Measurements from ENCODE around the gene SNTG2.

The SNTG2 gene

GRCh38 chr2:1159013-1159412, 208.4 kb downstream of the SNTG2 start:
- ATAC-seq: no peak
- TF ChIP-seq PPARA (CRISPR knock-in tag; IDR thresholded peaks at IDR 0.05; ENCODE audit: borderline replicate concordance): no peak
- TF ChIP-seq SNAI2 (CRISPR knock-in tag; IDR thresholded peaks at IDR 0.05): no peak
- TF ChIP-seq ZNF70 (CRISPR knock-in tag; IDR thresholded peaks at IDR 0.05): no peak
- no peak for TF ChIP-seq TOX (CRISPR knock-in tag; IDR thresholded peaks at IDR 0.05; ENCODE audit: borderline replicate concordance)
- no peak for TF ChIP-seq ZNF8 (CRISPR knock-in tag; IDR thresholded peaks at IDR 0.05)
- TF ChIP-seq ZFP30 (CRISPR knock-in tag; IDR thresholded peaks at IDR 0.05): no peak
- TF ChIP-seq GLIS3 (CRISPR knock-in tag; IDR thresholded peaks at IDR 0.05): no peak
- no peak for TF ChIP-seq ZFP3 (CRISPR knock-in tag; IDR thresholded peaks at IDR 0.05)
- no peak for TF ChIP-seq ESRRG (CRISPR knock-in tag; IDR thresholded peaks at IDR 0.05)
- TF ChIP-seq ARNTL (CRISPR knock-in tag; IDR thresholded peaks at IDR 0.05; ENCODE audit: borderline replicate concordance, low read depth): no peak

GRCh38 chr2:1162246-1162645, 211.6 kb downstream of the SNTG2 start:
- ATAC-seq: no peak
- TF ChIP-seq ESRRG (CRISPR knock-in tag; IDR thresholded peaks at IDR 0.05): no peak
- no peak for TF ChIP-seq PATZ1 (CRISPR knock-in tag; IDR thresholded peaks at IDR 0.05; ENCODE audit: borderline replicate concordance)
- TF ChIP-seq ZNF565 (CRISPR knock-in tag; conservative IDR thresholded peaks at IDR 0.05; ENCODE audit: low read depth): no peak
- TF ChIP-seq CSRNP3 (CRISPR knock-in tag; IDR thresholded peaks at IDR 0.05): no peak
- no peak for TF ChIP-seq TSHZ2 (CRISPR knock-in tag; IDR thresholded peaks at IDR 0.05)
- no peak for TF ChIP-seq ZNF70 (CRISPR knock-in tag; IDR thresholded peaks at IDR 0.05)
- no peak for TF ChIP-seq ZNF8 (CRISPR knock-in tag; IDR thresholded peaks at IDR 0.05)
- TF ChIP-seq CREB5 (CRISPR knock-in tag; IDR thresholded peaks at IDR 0.05; ENCODE audit: low read depth): no peak
- TF ChIP-seq ZFP30 (CRISPR knock-in tag; IDR thresholded peaks at IDR 0.05): no peak
- TF ChIP-seq ARNTL (CRISPR knock-in tag; IDR thresholded peaks at IDR 0.05; ENCODE audit: borderline replicate concordance, low read depth): no peak
- no peak for TF ChIP-seq CSDC2 (CRISPR knock-in tag; IDR thresholded peaks at IDR 0.05)
- no peak for TF ChIP-seq ISL1 (CRISPR knock-in tag; IDR thresholded peaks at IDR 0.05)

GRCh38 chr2:1162768-1163584, 212.3 kb downstream of the SNTG2 start:
- ATAC-seq: no peak

More at GRCh38 chr2:1162768-1163584, 212.3 kb downstream of the SNTG2 start:
- TF ChIP-seq ESRRG (CRISPR knock-in tag; IDR thresholded peaks at IDR 0.05) (no peak), OSR1 (CRISPR knock-in tag; IDR thresholded peaks at IDR 0.05) (no peak), BACH2 (CRISPR knock-in tag; IDR thresholded peaks at IDR 0.05; ENCODE audit: borderline replicate concordance) (no peak), PATZ1 (CRISPR knock-in tag; IDR thresholded peaks at IDR 0.05; ENCODE audit: borderline replicate concordance) (no peak), SNAI2 (CRISPR knock-in tag; IDR thresholded peaks at IDR 0.05) (no peak), ZC3H10 (CRISPR knock-in tag; IDR thresholded peaks at IDR 0.05) (no peak), POU6F1 (CRISPR knock-in tag; IDR thresholded peaks at IDR 0.05; ENCODE audit: borderline replicate concordance, low read depth) (no peak), PPARA (CRISPR knock-in tag; IDR thresholded peaks at IDR 0.05; ENCODE audit: borderline replicate concordance) (no peak), ZFP30 (CRISPR knock-in tag; IDR thresholded peaks at IDR 0.05) (no peak), ZNF70 (CRISPR knock-in tag; IDR thresholded peaks at IDR 0.05) (no peak)
